Small intestine (tissue), 7 donors: ENCODE results near the gene SLC11A1. TPM values are rescaled to one million over a fixed set of nuclear protein-coding genes. Genes with fewer than 3 reads are reported as not detected.

Source experiments
- DNase-seq, 2 donors: peaks; one replicate each; pipeline versions ENCODE4 v3.0.0 to v3.0.0-alpha.2; 2013
- FAIRE-seq: peaks from 2 replicates; lab custom pipeline; 2012; peaks lifted over from hg19 to GRCh38; lab: Jason Lieb, UNC
- H3K27ac ChIP-seq, 3 donors: one replicate each; pipeline ENCODE4 v1.5.1; 2013; ENCODE audit warnings: low read length in 2 of 3, mild to moderate bottlenecking in 2 of 3, control low read depth in 1 of 3, inconsistent platforms in 1 of 3, low read depth in 1 of 3, moderate library complexity in 1 of 3
- H3K27me3 ChIP-seq, 3 donors: one replicate each; pipeline ENCODE4 v1.6.1; 2013; ENCODE audit warnings: low read length in 3 of 3, inconsistent platforms in 1 of 3; ENCODE audit not compliant: control insufficient read depth in 3 of 3, insufficient read depth in 3 of 3
- H3K36me3 ChIP-seq, 3 donors: one replicate each; pipeline ENCODE4 v1.6.1; 2013; ENCODE audit warnings: low read length in 3 of 3, inconsistent platforms in 1 of 3, low read depth in 1 of 3, mild to moderate bottlenecking in 1 of 3, moderate library complexity in 1 of 3; ENCODE audit not compliant: control insufficient read depth in 3 of 3, insufficient read depth in 2 of 3
- H3K4me1 ChIP-seq, 3 donors: one replicate each; pipeline ENCODE4 v1.6.1; 2013; ENCODE audit warnings: low read length in 2 of 3, inconsistent platforms in 1 of 3, low read depth in 1 of 3, mild to moderate bottlenecking in 1 of 3, moderate library complexity in 1 of 3; ENCODE audit not compliant: control insufficient read depth in 3 of 3, insufficient read depth in 2 of 3
- H3K4me3 ChIP-seq, 3 donors: one replicate each; pipeline ENCODE4 v1.5.1; 2013; ENCODE audit warnings: low read length in 3 of 3, control low read depth in 1 of 3, inconsistent platforms in 1 of 3, low read depth in 1 of 3, mild to moderate bottlenecking in 1 of 3, moderate library complexity in 1 of 3
- H3K9me3 ChIP-seq, 2 donors: one replicate each; pipeline ENCODE4 v1.6.1; 2013; ENCODE audit warnings: low read depth in 1 of 2, low read length in 1 of 2; ENCODE audit not compliant: control insufficient read depth in 2 of 2, insufficient read depth in 1 of 2
- WGBS, 3 donors: extraction: QIAGEN DNeasy Blood & Tissue Kit; methylation state at CpG; one replicate each; pipeline ENCODE4 v1.1.7; 2013; 5-methylcytosine and 5-hydroxymethylcytosine counted together
- polyA plus RNA-seq, 4 donors: library from polyadenylated mRNA; stranded (reverse) in 3 of 4; unstranded in 1 of 4; fragments of 200-250 nt in 3 of 4; fragments of 120-200 nt in 1 of 4; gene quantifications; one replicate each; pipeline versions ENCODE4 v1.2.1 to v1.2.3, GENCODE V29; 2013
- donor health status: healthy with polysubstance abuse.
- donor health status: control.
- donor health status: control.
- donor health status: Bipolar disorder and iron deficiency.
- donor health status: healthy.

SLC11A1 gene
- polyA plus RNA-seq, 4 donors = 0.54 to 8.4 (median 2.0) TPM

DNA sequence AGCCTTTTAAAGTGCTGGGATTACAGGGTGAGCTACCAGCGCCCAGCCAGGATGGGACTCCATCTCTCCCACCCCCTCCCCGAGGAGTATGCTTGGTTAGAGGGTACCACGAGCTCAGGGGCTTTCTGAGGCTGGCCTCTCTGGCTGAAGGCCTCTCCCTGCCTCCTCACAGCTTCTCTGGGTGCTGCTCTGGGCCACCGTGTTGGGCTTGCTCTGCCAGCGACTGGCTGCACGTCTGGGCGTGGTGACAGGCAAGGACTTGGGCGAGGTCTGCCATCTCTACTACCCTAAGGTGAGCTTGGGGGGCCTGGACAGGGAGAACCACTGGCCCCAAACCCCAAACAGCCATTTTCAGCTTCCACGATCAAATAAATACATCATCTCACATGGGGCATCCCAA is 2.9 kb downstream of the SLC11A1 start:
- WGBS, 3 donors = 56 to 79% (median 56%) methylated on average over 9 of the region's 9 CpGs
- no peak for FAIRE-seq
- no peaks in the 10 kb centered on the region for H3K9me3 ChIP-seq
- peaks cover 0 to 18% (median 0%) of the 10 kb centered on the region in 3 donors for H3K4me1 ChIP-seq
- no peak overlapping the region for H3K27ac ChIP-seq
- H3K27me3 ChIP-seq = no peaks in the 10 kb centered on the region
- H3K36me3 ChIP-seq = peaks cover 0 to 2% (median 0%) of the 10 kb centered on the region in 3 donors
- H3K4me3 ChIP-seq = no peak overlapping the region
- no peak for DNase-seq

- H3K27me3 ChIP-seq = no peaks in the 10 kb centered on the region
- 55 to 67% (median 58%) methylated on average over 23 of the region's 23 CpGs for WGBS, 3 donors
- DNase-seq (no peak), FAIRE-seq (no peak)
- peak overlapping the region in 1 of 3 donors; percentile 49 for H3K4me3 ChIP-seq
- H3K36me3 ChIP-seq = peaks cover 0 to under 1% (median 0%) of the 10 kb centered on the region in 3 donors
- H3K27ac ChIP-seq = peak overlapping the region in 2 of 3 donors; percentile 81 to 92
- H3K9me3 ChIP-seq = no peaks in the 10 kb centered on the region
- peaks cover 0 to 18% (median 0%) of the 10 kb centered on the region in 3 donors for H3K4me1 ChIP-seq
These were observed 4.7 kb downstream of the SLC11A1 start for GRCh38 chr2:218386505-218387368.

- WGBS, 3 donors = 3 to 14% (median 12%) methylated on average over 35 to 38 of the region's 38 CpGs
- Histone ChIP-seq H3K27me3 (no peaks in the 10 kb centered on the region), H3K27ac (peak overlapping the region; percentile 52 to 92 (median 81)), H3K4me3 (peak overlapping the region in 2 of 3 donors; percentile 47 to 49), H3K4me1 (peaks cover 0 to 18% (median 0%) of the 10 kb centered on the region in 3 donors), H3K9me3 (no peaks in the 10 kb centered on the region), H3K36me3 (no peaks in the 10 kb centered on the region)
- FAIRE-seq (no peak), DNase-seq (peak; percentile 79 to 94)
These were observed 5.5 kb downstream of the SLC11A1 start for GRCh38 chr2:218387369-218388194.

GRCh38 chr2:218389333-218390150 is 7.5 kb downstream of the SLC11A1 start:
- no peak overlapping the region for H3K4me3 ChIP-seq
- WGBS, 3 donors = 75 to 87% (median 80%) methylated on average over 17 of the region's 17 CpGs
- no peak for FAIRE-seq
- H3K27ac ChIP-seq = no peak overlapping the region
- H3K36me3 ChIP-seq = no peaks in the 10 kb centered on the region
- H3K9me3 ChIP-seq = no peaks in the 10 kb centered on the region
- DNase-seq = no peak
- H3K4me1 ChIP-seq = peaks cover 0 to 18% (median 0%) of the 10 kb centered on the region in 3 donors
- no peaks in the 10 kb centered on the region for H3K27me3 ChIP-seq

GRCh38 chr2:218391202-218391601 is 9.1 kb downstream of the SLC11A1 start:
- Histone ChIP-seq H3K4me1 (peaks cover 0 to 23% (median 0%) of the 10 kb centered on the region in 3 donors), H3K27me3 (no peaks in the 10 kb centered on the region), H3K36me3 (no peaks in the 10 kb centered on the region), H3K4me3 (no peak overlapping the region), H3K9me3 (no peaks in the 10 kb centered on the region), H3K27ac (no peak overlapping the region)
- DNase-seq = no peak
- WGBS, 3 donors = 88 to 94% (median 90%) methylated on average over 18 to 23 of the region's 23 CpGs
- no peak for FAIRE-seq

- Histone ChIP-seq H3K4me3 (no peak overlapping the region), H3K4me1 (peaks cover 0 to 22% (median 0%) of the 10 kb centered on the region in 3 donors), H3K36me3 (no peaks in the 10 kb centered on the region), H3K27me3 (no peaks in the 10 kb centered on the region), H3K9me3 (no peaks in the 10 kb centered on the region), H3K27ac (no peak overlapping the region)
- WGBS, 3 donors = 88 to 93% (median 88%) methylated on average over 5 of the region's 5 CpGs
- no peak for DNase-seq
- no peak for FAIRE-seq
These were observed 10.4 kb downstream of the SLC11A1 start for GRCh38 chr2:218392459-218392858.

GRCh38 chr2:218392891-218393462 is 10.9 kb downstream of the SLC11A1 start:
- H3K4me3 ChIP-seq = no peak overlapping the region
- DNase-seq (no peak), FAIRE-seq (no peak)
- no peaks in the 10 kb centered on the region for H3K27me3 ChIP-seq
- H3K27ac ChIP-seq = no peak overlapping the region
- peaks cover 0 to 22% (median 0%) of the 10 kb centered on the region in 3 donors for H3K4me1 ChIP-seq
- no peaks in the 10 kb centered on the region for H3K9me3 ChIP-seq
- no peaks in the 10 kb centered on the region for H3K36me3 ChIP-seq
- 84 to 88% (median 86%) methylated on average over 15 to 16 of the region's 16 CpGs for WGBS, 3 donors
